ENCODE data around the gene NRIP1.
"Not testable (repeated sequence)": the region's sequence is repeated elsewhere in the genome, so short reads cannot be mapped to it uniquely, and the experiment has no call there.

The NRIP1 gene

DNA sequence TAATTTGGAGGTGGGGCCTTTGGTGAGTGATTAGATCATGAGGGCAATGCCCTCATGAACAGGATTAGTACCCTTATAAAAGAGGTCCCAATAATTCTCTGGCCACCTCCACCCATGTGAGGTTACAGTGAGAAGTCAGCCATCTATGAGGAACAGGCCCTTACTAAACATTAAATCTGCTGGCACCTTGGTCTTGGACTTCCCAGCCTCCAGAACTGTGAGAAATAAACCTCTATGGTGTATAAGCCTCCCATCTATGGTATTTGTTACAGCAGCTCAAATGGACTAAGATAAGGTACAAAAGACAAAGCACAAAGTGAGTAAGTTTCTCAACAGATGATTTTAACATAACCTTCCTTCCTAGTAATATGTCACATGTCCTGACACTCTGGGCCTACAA, 22.3 kb downstream of the NRIP1 start:
- DNase-seq (ENCODE audit: low spot score in 2 of 2): no peak
- no peaks in the 10 kb centered on the region for H3K36me3 ChIP-seq (replicated peaks)
- H3K4me3 ChIP-seq: no peak overlapping the region
- no peaks in the 10 kb centered on the region for H3K27me3 ChIP-seq (ENCODE audit: low read depth)
- in situ Hi-C loops (cut with MboI; ENCODE audit: low sequenced_read_pairs): no loop called here
- H3K4me1 ChIP-seq: no peaks in the 10 kb centered on the region
- no peaks in the 10 kb centered on the region for H3K9me3 ChIP-seq

- H3K27me3 ChIP-seq (ENCODE audit: low read depth): no peaks in the 10 kb centered on the region
- no peaks in the 10 kb centered on the region for H3K4me1 ChIP-seq
- H3K9me3 ChIP-seq: no peaks in the 10 kb centered on the region
- no peak overlapping the region for H3K4me3 ChIP-seq
- no peaks in the 10 kb centered on the region for H3K36me3 ChIP-seq (replicated peaks)
- in situ Hi-C loops (cut with MboI; ENCODE audit: low sequenced_read_pairs): no loop called here
- DNase-seq (ENCODE audit: low spot score in 2 of 2): no peak
These were observed 25.0 kb downstream of the NRIP1 start for GRCh38 chr21:15039607-15040299.

- no peaks in the 10 kb centered on the region for H3K36me3 ChIP-seq (replicated peaks)
- no peaks in the 10 kb centered on the region for H3K4me1 ChIP-seq
- no peaks in the 10 kb centered on the region for H3K9me3 ChIP-seq
- H3K4me3 ChIP-seq: no peak overlapping the region
- no peaks in the 10 kb centered on the region for H3K27me3 ChIP-seq (ENCODE audit: low read depth)
- in situ Hi-C loops (cut with MboI; ENCODE audit: low sequenced_read_pairs): no loop called here
- no peak for DNase-seq (ENCODE audit: low spot score in 2 of 2)
These were observed 26.9 kb downstream of the NRIP1 start for GRCh38 chr21:15037900-15038293.

GRCh38 chr21:15037095-15037899, 27.5 kb downstream of the NRIP1 start:
- DNase-seq (ENCODE audit: low spot score in 2 of 2): no peak
- H3K4me1 ChIP-seq: no peaks in the 10 kb centered on the region
- H3K9me3 ChIP-seq: no peaks in the 10 kb centered on the region
- in situ Hi-C loops (cut with MboI; ENCODE audit: low sequenced_read_pairs): no loop called here
- H3K36me3 ChIP-seq (replicated peaks): no peaks in the 10 kb centered on the region
- H3K4me3 ChIP-seq: no peak overlapping the region
- no peaks in the 10 kb centered on the region for H3K27me3 ChIP-seq (ENCODE audit: low read depth)

GRCh38 chr21:15036189-15036588, 28.6 kb downstream of the NRIP1 start:
- in situ Hi-C loops (cut with MboI; ENCODE audit: low sequenced_read_pairs): no loop called here
- H3K36me3 ChIP-seq (replicated peaks): no peaks in the 10 kb centered on the region

GRCh38 chr21:15034126-15034853, 30.5 kb downstream of the NRIP1 start:
- H3K27me3 ChIP-seq (ENCODE audit: low read depth): no peaks in the 10 kb centered on the region
- H3K36me3 ChIP-seq (replicated peaks): no peaks in the 10 kb centered on the region
- H3K9me3 ChIP-seq: no peaks in the 10 kb centered on the region
- no peak overlapping the region for H3K4me3 ChIP-seq
- no peaks in the 10 kb centered on the region for H3K4me1 ChIP-seq
- in situ Hi-C loops (cut with MboI; ENCODE audit: low sequenced_read_pairs): no loop called here
- no peak for DNase-seq (ENCODE audit: low spot score in 2 of 2)

More at GRCh38 chr21:15036189-15036588, 28.6 kb downstream of the NRIP1 start:
- no peaks in the 10 kb centered on the region for H3K9me3 ChIP-seq
- H3K27me3 ChIP-seq (ENCODE audit: low read depth): no peaks in the 10 kb centered on the region
- no peaks in the 10 kb centered on the region for H3K4me1 ChIP-seq
- no peak for DNase-seq (ENCODE audit: low spot score in 2 of 2)
- no peak overlapping the region for H3K4me3 ChIP-seq

DNA sequence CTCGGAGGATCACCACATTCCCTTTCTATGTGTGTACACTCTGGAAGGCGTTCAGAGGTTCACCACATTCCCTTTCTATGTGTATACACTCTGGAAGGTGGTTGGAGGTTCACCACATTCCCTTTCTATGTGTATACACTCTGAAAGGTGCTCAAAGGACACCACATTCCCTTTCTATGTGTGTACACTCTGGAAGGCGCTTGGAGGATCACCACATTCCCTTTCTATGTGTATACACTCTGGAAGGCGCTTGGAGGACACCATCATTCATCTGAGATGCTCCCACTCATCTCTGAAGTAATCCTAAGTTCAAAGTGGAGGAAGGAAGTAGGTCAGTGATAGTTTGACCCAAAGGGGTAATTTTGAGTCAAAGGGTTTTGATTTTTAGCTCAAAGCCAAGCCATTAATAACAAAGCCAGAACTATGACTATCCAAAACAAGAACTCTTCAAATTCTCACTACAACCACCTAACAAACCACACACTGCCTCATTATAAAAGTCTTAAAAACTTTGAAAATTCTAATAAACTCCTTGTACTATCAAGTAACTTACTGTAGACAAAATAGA, 32.9 kb downstream of the NRIP1 start:
- DNase-seq (ENCODE audit: low spot score in 2 of 2): no peak
- in situ Hi-C loops (cut with MboI; ENCODE audit: low sequenced_read_pairs): no loop called here
- Histone ChIP-seq H3K4me1 (no peaks in the 10 kb centered on the region), H3K27me3 (ENCODE audit: low read depth) (no peaks in the 10 kb centered on the region), H3K4me3 (no peak overlapping the region), H3K36me3 (replicated peaks) (no peaks in the 10 kb centered on the region), H3K9me3 (no peaks in the 10 kb centered on the region)

DNA sequence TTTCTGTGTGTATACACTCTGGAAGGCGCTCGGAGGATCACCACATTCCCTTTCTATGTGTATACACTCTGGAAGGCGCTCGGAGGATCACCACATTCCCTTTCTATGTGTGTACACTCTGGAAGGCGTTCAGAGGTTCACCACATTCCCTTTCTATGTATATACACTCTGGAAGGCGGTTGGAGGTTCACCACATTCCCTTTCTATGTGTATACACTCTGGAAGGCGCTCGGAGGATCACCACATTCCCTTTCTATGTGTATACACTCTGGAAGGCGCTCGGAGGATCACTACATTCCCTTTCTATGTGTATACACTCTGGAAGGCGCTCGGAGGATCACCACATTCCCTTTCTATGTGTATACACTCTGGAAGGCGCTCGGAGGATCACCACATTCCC, 33.4 kb downstream of the NRIP1 start:
- H3K4me1 ChIP-seq; H3K4me3 ChIP-seq; H3K27me3 ChIP-seq (ENCODE audit: low read depth); in situ Hi-C loops (cut with MboI; ENCODE audit: low sequenced_read_pairs); DNase-seq (ENCODE audit: low spot score in 2 of 2); H3K36me3 ChIP-seq (replicated peaks); H3K9me3 ChIP-seq: not testable (repeated sequence)

GRCh38 chr21:15030861-15031260, 33.9 kb downstream of the NRIP1 start:
- DNase-seq (ENCODE audit: low spot score in 2 of 2); H3K27me3 ChIP-seq (ENCODE audit: low read depth); H3K9me3 ChIP-seq; in situ Hi-C loops (cut with MboI; ENCODE audit: low sequenced_read_pairs); H3K4me3 ChIP-seq; H3K36me3 ChIP-seq (replicated peaks); H3K4me1 ChIP-seq: not testable (repeated sequence)

- Histone ChIP-seq H3K4me3 (no peak overlapping the region), H3K27me3 (ENCODE audit: low read depth) (no peaks in the 10 kb centered on the region), H3K36me3 (replicated peaks) (no peaks in the 10 kb centered on the region), H3K9me3 (no peaks in the 10 kb centered on the region), H3K4me1 (no peaks in the 10 kb centered on the region)
- DNase-seq (ENCODE audit: low spot score in 2 of 2): no peak
- in situ Hi-C loops (cut with MboI; ENCODE audit: low sequenced_read_pairs): no loop called here
These were observed 35.7 kb downstream of the NRIP1 start for GRCh38 chr21:15029077-15029476.

GRCh38 chr21:15028186-15028585, 36.6 kb downstream of the NRIP1 start:
- Histone ChIP-seq H3K27me3 (ENCODE audit: low read depth) (no peaks in the 10 kb centered on the region), H3K9me3 (no peaks in the 10 kb centered on the region), H3K4me1 (no peaks in the 10 kb centered on the region), H3K36me3 (replicated peaks) (no peaks in the 10 kb centered on the region), H3K4me3 (no peak overlapping the region)
- peak in 1 of 2 experiments; percentile 68 for DNase-seq (ENCODE audit: low spot score in 2 of 2)
- in situ Hi-C loops (cut with MboI; ENCODE audit: low sequenced_read_pairs): no loop called here

- H3K36me3 ChIP-seq (replicated peaks): no peaks in the 10 kb centered on the region
- DNase-seq (ENCODE audit: low spot score in 2 of 2): no peak
- in situ Hi-C loops (cut with MboI; ENCODE audit: low sequenced_read_pairs): no loop called here
- H3K27me3 ChIP-seq (ENCODE audit: low read depth): no peaks in the 10 kb centered on the region
- H3K4me3 ChIP-seq: no peak overlapping the region
- no peaks in the 10 kb centered on the region for H3K4me1 ChIP-seq
- no peaks in the 10 kb centered on the region for H3K9me3 ChIP-seq
These were observed 37.7 kb downstream of the NRIP1 start for GRCh38 chr21:15027056-15027455.

DNA sequence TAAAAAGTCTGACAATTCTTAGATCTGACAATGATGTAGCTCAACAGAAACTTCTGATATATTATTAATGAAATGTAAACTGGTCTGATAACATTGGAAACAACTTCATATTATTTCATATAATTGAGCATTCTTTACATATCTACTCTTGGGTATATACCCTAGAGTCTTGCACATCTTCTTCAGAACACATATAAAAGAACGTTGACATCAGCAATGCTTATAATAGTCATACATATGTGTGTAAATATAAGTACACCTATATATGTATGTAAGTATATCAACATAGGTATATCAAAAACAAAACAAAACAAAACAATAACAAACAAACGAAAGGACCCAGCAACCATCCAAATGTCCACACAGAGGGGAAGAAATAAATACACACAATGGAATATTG, 38.4 kb downstream of the NRIP1 start:
- no peaks in the 10 kb centered on the region for H3K27me3 ChIP-seq (ENCODE audit: low read depth)
- no peak overlapping the region for H3K4me3 ChIP-seq
- H3K9me3 ChIP-seq: no peaks in the 10 kb centered on the region
- no peaks in the 10 kb centered on the region for H3K4me1 ChIP-seq
- H3K36me3 ChIP-seq (replicated peaks): no peaks in the 10 kb centered on the region
- DNase-seq (ENCODE audit: low spot score in 2 of 2): no peak
- in situ Hi-C loops (cut with MboI; ENCODE audit: low sequenced_read_pairs): no loop called here

- H3K27me3 ChIP-seq (ENCODE audit: low read depth): no peaks in the 10 kb centered on the region
- H3K36me3 ChIP-seq (replicated peaks): no peaks in the 10 kb centered on the region
- no peaks in the 10 kb centered on the region for H3K4me1 ChIP-seq
- in situ Hi-C loops (cut with MboI; ENCODE audit: low sequenced_read_pairs): no loop called here
- no peaks in the 10 kb centered on the region for H3K9me3 ChIP-seq
- H3K4me3 ChIP-seq: no peak overlapping the region
- DNase-seq (ENCODE audit: low spot score in 2 of 2): no peak
These were observed 41.0 kb downstream of the NRIP1 start for GRCh38 chr21:15023776-15024175.

Data from HAP-1 (cell line).